ENCODE data around the gene COPG1.

COPG1 gene

GRCh38 chr3:129288446-129288845 lies 39.0 kb downstream of the COPG1 start:
- H2BK5ac ChIP-seq (ENCODE audit: low read depth, low read length, poor library complexity, severe bottlenecking) = no peak overlapping the region
- H3K18ac ChIP-seq (ENCODE audit: low read depth in 1 of 2, low read length in 2 of 2) = no peak overlapping the region
- no peak overlapping the region for H3K14ac ChIP-seq (ENCODE audit: low read length in 2 of 2)
- no peak overlapping the region for H3K4me2 ChIP-seq (ENCODE audit: low read length, poor library complexity, severe bottlenecking)
- no peaks in the 10 kb centered on the region for H3K9me3 ChIP-seq (ENCODE audit: control insufficient read depth, low read length)
- peaks cover 17 to 35% of the 10 kb centered on the region in 2 experiments for H3K36me3 ChIP-seq (ENCODE audit: control insufficient read depth in 1 of 2, insufficient read depth in 2 of 2, low read depth in 1 of 2, low read length in 2 of 2)
- H3K4me1 ChIP-seq (ENCODE audit: control insufficient read depth, insufficient read depth, low read depth, low read length) = no peaks in the 10 kb centered on the region
- H3K4me3 ChIP-seq (ENCODE audit: insufficient read depth in 1 of 2, low read depth in 1 of 2, low read length in 2 of 2) = no peak overlapping the region
- no peaks in the 10 kb centered on the region for H3K27me3 ChIP-seq (ENCODE audit: control insufficient read depth in 1 of 2, insufficient read depth in 1 of 2, low read length in 2 of 2)
- H4K91ac ChIP-seq (ENCODE audit: low read length) = no peak overlapping the region
- H2BK15ac ChIP-seq (ENCODE audit: low read depth, poor library complexity, severe bottlenecking) = no peak overlapping the region
- H3K4ac ChIP-seq (ENCODE audit: low read depth in 1 of 2, low read length in 2 of 2) = no peak overlapping the region
- no peak for DNase-seq
- peaks cover 21% of the 10 kb centered on the region for H3K79me1 ChIP-seq (replicated peaks; ENCODE audit: low read length, poor library complexity, severe bottlenecking)
- H2AK5ac ChIP-seq (ENCODE audit: low read length, severe bottlenecking) = no peak overlapping the region
- H4K8ac ChIP-seq (ENCODE audit: low read length) = no peak overlapping the region
- no peak overlapping the region for H3K23ac ChIP-seq (ENCODE audit: low read length in 2 of 2)
- no CpG with 5 or more reads among the region's 3 CpGs for WGBS
- no peak overlapping the region for H3K27ac ChIP-seq (ENCODE audit: low read length, poor library complexity, severe bottlenecking)
- no peak overlapping the region for H2BK12ac ChIP-seq (ENCODE audit: low read length in 2 of 2)
- no peak overlapping the region for H2BK120ac ChIP-seq (ENCODE audit: low read depth, low read length)
- H3K9ac ChIP-seq (ENCODE audit: low read length) = no peak overlapping the region
- H2AFZ ChIP-seq (ENCODE audit: low read depth, low read length) = no peak overlapping the region

GRCh38 chr3:129289201-129289921 lies 40.0 kb downstream of the COPG1 start:
- Histone ChIP-seq H3K4me1 (ENCODE audit: control insufficient read depth, insufficient read depth, low read depth, low read length) (no peaks in the 10 kb centered on the region), H3K23ac (ENCODE audit: low read length in 2 of 2) (no peak overlapping the region), H3K9me3 (ENCODE audit: control insufficient read depth, low read length) (no peaks in the 10 kb centered on the region), H3K27ac (ENCODE audit: low read length, poor library complexity, severe bottlenecking) (no peak overlapping the region), H2BK12ac (ENCODE audit: low read length in 2 of 2) (no peak overlapping the region), H3K18ac (ENCODE audit: low read depth in 1 of 2, low read length in 2 of 2) (no peak overlapping the region), H3K4ac (ENCODE audit: low read depth in 1 of 2, low read length in 2 of 2) (no peak overlapping the region), H3K79me1 (replicated peaks; ENCODE audit: low read length, poor library complexity, severe bottlenecking) (peaks cover 21% of the 10 kb centered on the region), H4K8ac (ENCODE audit: low read length) (no peak overlapping the region), H3K36me3 (ENCODE audit: control insufficient read depth in 1 of 2, insufficient read depth in 2 of 2, low read depth in 1 of 2, low read length in 2 of 2) (peaks cover 17 to 34% of the 10 kb centered on the region in 2 experiments), H3K27me3 (ENCODE audit: control insufficient read depth in 1 of 2, insufficient read depth in 1 of 2, low read length in 2 of 2) (no peaks in the 10 kb centered on the region), H2BK5ac (ENCODE audit: low read depth, low read length, poor library complexity, severe bottlenecking) (no peak overlapping the region), H3K4me2 (ENCODE audit: low read length, poor library complexity, severe bottlenecking) (no peak overlapping the region), H3K14ac (ENCODE audit: low read length in 2 of 2) (no peak overlapping the region), H3K4me3 (ENCODE audit: insufficient read depth in 1 of 2, low read depth in 1 of 2, low read length in 2 of 2) (no peak overlapping the region), H2AFZ (ENCODE audit: low read depth, low read length) (no peak overlapping the region), H2BK15ac (ENCODE audit: low read depth, poor library complexity, severe bottlenecking) (no peak overlapping the region), H2BK120ac (ENCODE audit: low read depth, low read length) (no peak overlapping the region), H2AK5ac (ENCODE audit: low read length, severe bottlenecking) (no peak overlapping the region), H4K91ac (ENCODE audit: low read length) (no peak overlapping the region), H3K9ac (ENCODE audit: low read length) (peak overlapping the region; percentile 9)
- 90% methylated on average over 4 of the region's 6 CpGs for WGBS
- DNase-seq = peak; percentile 58

GRCh38 chr3:129291236-129291886 lies 42.0 kb downstream of the COPG1 start:
- WGBS = 91% methylated on average over 3 of the region's 4 CpGs
- H3K27ac ChIP-seq (ENCODE audit: low read length, poor library complexity, severe bottlenecking) = no peak overlapping the region
- no peak overlapping the region for H2BK15ac ChIP-seq (ENCODE audit: low read depth, poor library complexity, severe bottlenecking)
- H4K8ac ChIP-seq (ENCODE audit: low read length) = no peak overlapping the region
- no peaks in the 10 kb centered on the region for H3K27me3 ChIP-seq (ENCODE audit: control insufficient read depth in 1 of 2, insufficient read depth in 1 of 2, low read length in 2 of 2)
- no peak overlapping the region for H2AK5ac ChIP-seq (ENCODE audit: low read length, severe bottlenecking)
- H3K79me1 ChIP-seq (replicated peaks; ENCODE audit: low read length, poor library complexity, severe bottlenecking) = peaks cover 17% of the 10 kb centered on the region
- H2AFZ ChIP-seq (ENCODE audit: low read depth, low read length) = no peak overlapping the region
- H2BK120ac ChIP-seq (ENCODE audit: low read depth, low read length) = no peak overlapping the region
- H3K9ac ChIP-seq (ENCODE audit: low read length) = no peak overlapping the region
- no peak overlapping the region for H2BK12ac ChIP-seq (ENCODE audit: low read length in 2 of 2)
- no peak overlapping the region for H3K23ac ChIP-seq (ENCODE audit: low read length in 2 of 2)
- H3K4me2 ChIP-seq (ENCODE audit: low read length, poor library complexity, severe bottlenecking) = no peak overlapping the region
- no peak overlapping the region for H3K4me3 ChIP-seq (ENCODE audit: insufficient read depth in 1 of 2, low read depth in 1 of 2, low read length in 2 of 2)
- no peak overlapping the region for H3K18ac ChIP-seq (ENCODE audit: low read depth in 1 of 2, low read length in 2 of 2)
- DNase-seq = no peak
- no peaks in the 10 kb centered on the region for H3K4me1 ChIP-seq (ENCODE audit: control insufficient read depth, insufficient read depth, low read depth, low read length)
- no peak overlapping the region for H4K91ac ChIP-seq (ENCODE audit: low read length)
- H3K14ac ChIP-seq (ENCODE audit: low read length in 2 of 2) = no peak overlapping the region
- H3K9me3 ChIP-seq (ENCODE audit: control insufficient read depth, low read length) = no peaks in the 10 kb centered on the region
- no peak overlapping the region for H2BK5ac ChIP-seq (ENCODE audit: low read depth, low read length, poor library complexity, severe bottlenecking)
- H3K36me3 ChIP-seq (ENCODE audit: control insufficient read depth in 1 of 2, insufficient read depth in 2 of 2, low read depth in 1 of 2, low read length in 2 of 2) = peaks cover 17 to 46% of the 10 kb centered on the region in 2 experiments
- no peak overlapping the region for H3K4ac ChIP-seq (ENCODE audit: low read depth in 1 of 2, low read length in 2 of 2)

GRCh38 chr3:129295286-129295685 lies 45.9 kb downstream of the COPG1 start:
- H3K14ac ChIP-seq (ENCODE audit: low read length in 2 of 2) = no peak overlapping the region
- H2BK12ac ChIP-seq (ENCODE audit: low read length in 2 of 2) = no peak overlapping the region
- H3K27ac ChIP-seq (ENCODE audit: low read length, poor library complexity, severe bottlenecking) = no peak overlapping the region
- no peak overlapping the region for H3K4ac ChIP-seq (ENCODE audit: low read depth in 1 of 2, low read length in 2 of 2)
- peaks cover 12 to 77% of the 10 kb centered on the region in 2 experiments for H3K36me3 ChIP-seq (ENCODE audit: control insufficient read depth in 1 of 2, insufficient read depth in 2 of 2, low read depth in 1 of 2, low read length in 2 of 2)
- no peak for DNase-seq
- H3K4me3 ChIP-seq (ENCODE audit: insufficient read depth in 1 of 2, low read depth in 1 of 2, low read length in 2 of 2) = no peak overlapping the region
- no peaks in the 10 kb centered on the region for H3K4me1 ChIP-seq (ENCODE audit: control insufficient read depth, insufficient read depth, low read depth, low read length)
- H2AFZ ChIP-seq (ENCODE audit: low read depth, low read length) = no peak overlapping the region
- H3K18ac ChIP-seq (ENCODE audit: low read depth in 1 of 2, low read length in 2 of 2) = no peak overlapping the region
- no peak overlapping the region for H2AK5ac ChIP-seq (ENCODE audit: low read length, severe bottlenecking)
- H3K23ac ChIP-seq (ENCODE audit: low read length in 2 of 2) = no peak overlapping the region
- no peak overlapping the region for H3K4me2 ChIP-seq (ENCODE audit: low read length, poor library complexity, severe bottlenecking)
- no peak overlapping the region for H2BK15ac ChIP-seq (ENCODE audit: low read depth, poor library complexity, severe bottlenecking)
- H3K9ac ChIP-seq (ENCODE audit: low read length) = no peak overlapping the region
- H4K91ac ChIP-seq (ENCODE audit: low read length) = no peak overlapping the region
- no peaks in the 10 kb centered on the region for H3K27me3 ChIP-seq (ENCODE audit: control insufficient read depth in 1 of 2, insufficient read depth in 1 of 2, low read length in 2 of 2)
- H2BK5ac ChIP-seq (ENCODE audit: low read depth, low read length, poor library complexity, severe bottlenecking) = no peak overlapping the region
- WGBS = 97% methylated on average over 4 of the region's 5 CpGs
- peaks cover 18% of the 10 kb centered on the region for H3K79me1 ChIP-seq (replicated peaks; ENCODE audit: low read length, poor library complexity, severe bottlenecking)
- no peak overlapping the region for H4K8ac ChIP-seq (ENCODE audit: low read length)
- H2BK120ac ChIP-seq (ENCODE audit: low read depth, low read length) = no peak overlapping the region
- H3K9me3 ChIP-seq (ENCODE audit: control insufficient read depth, low read length) = no peaks in the 10 kb centered on the region
